GM18870 (cell line): ENCODE results near the gene VGLL3.

Source experiments
- ATAC-seq: cut with Tn5 transposase; IDR thresholded peaks from one replicate; pipeline ENCODE4 v1.9.1; 2021; ENCODE audit warnings: moderate library complexity; ENCODE audit not compliant: unreplicated experiment

Gene VGLL3

DNA sequence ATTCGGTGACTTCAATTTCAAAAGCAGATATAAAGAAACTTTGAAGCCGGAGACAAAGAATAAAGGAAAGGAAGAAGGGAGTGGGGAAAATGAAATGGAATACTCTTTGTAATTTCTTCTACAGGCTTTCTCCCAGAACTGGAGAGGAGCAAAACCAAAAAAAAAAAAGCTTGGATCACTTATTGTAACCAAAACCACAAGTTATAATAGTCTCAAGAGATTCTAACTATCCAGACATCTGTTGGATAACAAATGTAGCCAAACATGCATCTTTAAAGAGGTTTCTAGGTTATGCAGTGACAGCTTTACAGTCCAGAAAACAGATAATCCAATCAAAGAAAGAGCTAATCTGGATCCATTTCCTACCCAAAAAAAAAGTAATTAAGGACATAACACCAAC is 36.2 kb downstream of the VGLL3 start:
- no peak for ATAC-seq

- ATAC-seq: no peak
Measured at GRCh38 chr3:86954226-86954625, 36.7 kb downstream of the VGLL3 start.

- no peak for ATAC-seq
Measured at GRCh38 chr3:86951322-86951721, 39.6 kb downstream of the VGLL3 start.

DNA sequence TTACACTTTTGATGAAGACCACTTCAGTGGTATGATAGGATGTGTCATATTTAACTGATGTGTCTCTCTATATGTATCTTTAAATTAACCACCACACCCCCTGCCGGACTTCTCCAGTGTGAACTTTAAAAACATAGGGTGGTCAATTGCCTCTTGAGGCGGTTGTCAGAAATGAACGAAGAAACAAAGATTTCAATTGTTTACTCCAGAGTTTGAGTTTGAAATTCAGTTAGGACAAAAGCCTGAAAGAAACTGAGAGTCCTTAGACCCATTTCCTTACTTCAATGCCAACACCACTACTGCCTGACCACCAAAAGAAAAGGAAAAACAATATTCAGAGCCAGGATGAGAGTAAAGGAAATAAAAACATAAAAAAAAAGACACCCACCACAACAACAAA is 40.2 kb downstream of the VGLL3 start:
- ATAC-seq: no peak

DNA sequence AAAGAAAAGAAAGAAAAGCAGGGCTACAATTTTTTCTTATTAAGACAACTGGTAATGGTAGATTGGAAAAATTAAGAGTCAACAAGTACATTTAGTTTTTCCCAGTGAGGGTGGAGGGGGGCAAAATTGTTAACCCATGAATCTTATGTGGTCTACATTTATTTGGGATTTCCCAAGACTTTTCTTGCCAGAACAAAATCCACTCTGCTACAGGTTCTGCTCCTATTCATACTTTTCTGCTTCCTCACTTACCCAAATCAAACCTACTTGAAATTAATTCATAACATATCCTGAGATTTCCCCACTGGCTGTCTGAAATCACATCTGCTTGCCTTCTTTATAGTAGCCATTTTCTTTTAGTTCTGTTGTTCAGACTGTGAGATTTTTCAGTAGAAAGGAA is 41.1 kb downstream of the VGLL3 start:
- ATAC-seq: no peak

DNA sequence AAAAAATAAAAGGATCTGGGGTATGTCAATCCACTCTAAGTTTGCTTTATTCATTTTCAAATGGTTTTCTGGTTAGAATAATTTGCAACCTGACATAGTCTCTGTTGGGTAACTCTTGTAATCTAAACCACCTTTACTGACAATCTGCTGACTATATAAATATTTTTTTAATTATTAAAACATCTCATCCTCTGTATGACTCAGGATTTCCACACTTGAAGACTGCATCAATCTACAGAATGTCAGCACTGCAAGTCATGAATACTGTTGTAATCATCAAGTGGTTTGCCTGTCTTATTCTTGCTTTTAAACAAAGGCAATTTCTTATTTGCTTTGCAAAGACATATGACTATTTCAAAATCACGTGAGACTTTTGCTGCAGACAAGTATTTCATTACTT is 42.1 kb downstream of the VGLL3 start:
- ATAC-seq: no peak

GRCh38 chr3:86942206-86942605 is 48.7 kb downstream of the VGLL3 start:
- no peak for ATAC-seq

GRCh38 chr3:86938416-86939105 is 52.4 kb downstream of the VGLL3 start:
- ATAC-seq: no peak

GRCh38 chr3:86937306-86937791 is 53.6 kb downstream of the VGLL3 start:
- ATAC-seq: no peak

- ATAC-seq: no peak
Measured at GRCh38 chr3:86934851-86935250, 56.1 kb downstream of the VGLL3 start.

- ATAC-seq: no peak
Measured at GRCh38 chr3:86930831-86931230, 60.1 kb downstream of the VGLL3 start.

GRCh38 chr3:86930181-86930580 is 60.8 kb downstream of the VGLL3 start:
- ATAC-seq: no peak

DNA sequence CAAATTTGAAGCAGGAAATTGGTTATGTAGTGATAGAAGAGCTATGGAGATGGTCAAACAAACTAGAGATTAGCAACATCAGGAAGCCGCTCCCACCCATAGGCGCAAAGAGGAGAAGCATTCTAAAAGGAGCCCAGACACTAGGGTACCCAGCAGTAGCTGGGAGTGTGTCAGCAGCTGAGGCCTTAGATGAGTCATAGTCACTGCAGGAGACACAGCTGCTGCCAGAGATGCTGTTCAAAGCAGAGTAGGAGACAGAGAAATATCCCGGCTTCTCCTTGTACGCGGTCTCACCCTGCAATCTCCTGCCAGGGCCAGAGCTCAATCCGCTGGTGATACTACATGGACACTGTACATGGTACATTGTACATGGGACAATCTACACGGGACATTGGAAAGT is 61.9 kb downstream of the VGLL3 start:
- no peak for ATAC-seq

DNA sequence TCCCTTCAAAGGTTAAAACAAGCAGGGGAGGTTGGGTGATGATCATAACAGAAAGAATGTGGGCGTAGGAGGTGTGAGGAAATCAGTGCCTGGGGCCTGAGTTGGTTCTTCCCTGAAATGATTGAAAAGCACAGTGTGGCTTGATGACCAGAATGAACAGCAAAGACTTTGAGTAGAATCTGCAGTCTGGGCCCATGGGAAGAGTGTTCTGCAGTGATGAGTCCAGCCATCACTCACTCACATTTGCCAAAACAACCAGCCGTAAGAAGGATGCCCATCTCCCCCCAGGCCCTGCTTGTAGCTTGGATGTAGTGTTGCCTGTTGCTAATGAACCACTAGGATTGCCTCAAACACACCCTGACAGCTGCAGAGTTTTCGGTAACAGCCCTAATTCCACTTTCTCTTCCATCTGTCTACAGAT is 67.9 kb downstream of the VGLL3 start:
- peak; percentile 47 for ATAC-seq

- no peak for ATAC-seq
Measured at GRCh38 chr3:86921971-86922680, 68.8 kb downstream of the VGLL3 start.

DNA sequence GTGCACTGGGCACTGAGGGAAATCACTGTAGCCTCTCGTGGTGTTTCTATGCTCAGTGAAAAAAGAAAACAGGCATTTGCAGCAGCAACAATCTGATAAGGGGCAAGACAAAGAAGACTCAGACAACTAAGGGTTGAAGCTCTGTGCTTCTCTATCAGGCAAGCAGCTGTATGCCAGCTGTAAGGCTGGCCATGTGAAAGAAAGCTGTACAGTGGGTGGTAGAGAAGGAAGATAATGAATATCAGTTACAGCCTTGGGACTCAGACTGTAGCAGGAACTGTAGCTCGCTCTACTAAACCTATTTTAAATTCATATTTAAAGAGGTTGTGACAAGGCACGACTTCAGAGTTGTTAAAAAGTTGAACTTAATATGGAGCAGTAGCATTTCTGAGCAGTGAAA is 76.3 kb downstream of the VGLL3 start:
- no peak for ATAC-seq

DNA sequence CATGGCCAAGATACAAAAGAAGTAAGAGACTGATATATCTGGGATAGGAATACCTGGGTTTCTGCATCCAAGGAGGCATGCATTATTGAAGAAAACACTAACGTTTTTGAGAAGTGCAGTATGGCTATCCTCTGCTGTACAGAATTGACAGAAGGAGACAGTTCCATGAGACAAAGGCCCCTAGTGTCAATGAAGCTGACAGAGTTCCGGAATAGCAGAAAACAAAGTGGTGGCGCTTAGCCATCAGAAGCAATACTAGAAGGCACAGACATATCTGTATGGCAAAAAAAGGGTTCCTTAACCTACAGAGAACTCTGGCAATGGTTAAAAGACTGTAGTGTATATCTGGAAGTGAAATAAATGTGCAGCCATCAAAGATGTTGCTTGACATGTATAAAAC is 77.8 kb downstream of the VGLL3 start:
- ATAC-seq: no peak

- ATAC-seq: no peak
Measured at GRCh38 chr3:86895202-86895601, 95.7 kb downstream of the VGLL3 start.

DNA sequence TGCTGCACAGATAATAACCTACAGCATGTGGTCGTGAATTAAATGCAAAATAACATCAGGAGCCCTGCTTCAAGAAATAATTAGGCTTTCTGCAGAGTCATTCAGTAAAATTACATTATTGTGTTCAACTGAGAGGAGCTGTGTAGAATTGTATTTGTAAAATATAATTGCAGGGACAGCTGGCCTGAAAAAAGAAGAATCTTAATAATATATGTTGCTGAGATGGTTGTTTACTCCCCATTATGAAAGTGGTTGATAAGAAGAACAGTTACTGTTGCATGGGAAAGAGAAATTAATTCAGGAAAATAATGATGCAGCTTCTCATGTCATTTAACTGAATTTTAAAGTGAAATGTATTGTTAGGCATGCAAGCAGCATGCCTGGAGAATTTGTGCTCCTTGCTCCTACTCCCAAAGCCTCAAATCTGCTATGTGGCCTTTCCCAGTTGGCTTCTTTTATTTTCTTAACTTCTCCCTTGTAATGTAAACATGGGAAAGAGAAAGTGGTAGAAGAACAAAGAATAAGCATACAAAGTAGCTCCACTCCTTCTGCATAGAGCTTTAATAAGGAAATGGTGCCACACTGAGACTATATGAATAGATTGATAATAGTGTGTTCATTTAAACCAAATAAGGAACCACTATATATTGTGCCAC is 100.1 kb downstream of the VGLL3 start:
- ATAC-seq: no peak
